Activated CD4-positive, alpha-beta T cell treated with anti-CD3 and anti-CD28 coated beads for 36 hours (primary cell): Measurements from ENCODE around the gene KIRREL3. TPM values are rescaled to one million over a fixed set of nuclear protein-coding genes. Genes with fewer than 3 reads are reported as not detected.

Experiments
- ATAC-seq: fragments of 200-7000 bp; cut with Tn5 transposase; one replicate; pipeline ENCODE4 v1.10.0; 2021; ENCODE audit warnings: mild to moderate bottlenecking, moderate library complexity
- CTCF ChIA-PET: fragments of 350-600 bp; sonication (Branson Sonifier 250); formaldehyde crosslinking; loops from one replicate; lab custom pipeline; 2021; ENCODE audit warnings: antibody characterized with exemption; lab: Charles Lee
- POLR2A ChIA-PET: fragments of 350-600 bp; sonication (Branson Sonifier 250); formaldehyde crosslinking; loops from one replicate; lab custom pipeline; 2021; ENCODE audit warnings: antibody characterized with exemption, inconsistent platforms; lab: Charles Lee
- DNase-seq: peaks from one replicate; pipeline ENCODE4 v3.0.0-alpha.2; 2020
- H3K27ac Mint-ChIP-seq: one replicate; pipeline ENCODE4 v1.8.0; 2021; ENCODE audit warnings: mixed read lengths
- H3K27me3 Mint-ChIP-seq: one replicate; pipeline ENCODE4 v1.8.0; 2021; ENCODE audit warnings: mixed read lengths
- H3K36me3 Mint-ChIP-seq: one replicate; pipeline ENCODE4 v1.8.0; 2021; ENCODE audit warnings: low read depth, mixed read lengths
- H3K4me1 Mint-ChIP-seq: one replicate; pipeline ENCODE4 v1.8.0; 2021; ENCODE audit warnings: mixed read lengths
- H3K4me3 Mint-ChIP-seq: one replicate; pipeline ENCODE4 v1.8.0; 2021; ENCODE audit warnings: mild to moderate bottlenecking, moderate library complexity, mixed read lengths
- H3K9me3 Mint-ChIP-seq: one replicate; pipeline ENCODE4 v1.8.0; 2021; ENCODE audit warnings: low read depth, mixed read lengths
- intact Hi-C, 2 experiments: fragments of 100-400 bp; cut with DNase I in 1 of 2; cut with micrococcal nuclease in 1 of 2; formaldehyde crosslinking; loops; one replicate each; pipeline versions ENCODE4 v1.14.2 to v1.15.1; 2022 to 2024; cut with DNase I, micrococcal nuclease
- total RNA-seq, 2 experiments: library from RNA; stranded (reverse); gene quantifications; one replicate each; pipeline ENCODE4 v1.2.3, GENCODE V29; 2021

Gene KIRREL3
- total RNA-seq, 2 experiments from 2014 or later: not detected

DNA sequence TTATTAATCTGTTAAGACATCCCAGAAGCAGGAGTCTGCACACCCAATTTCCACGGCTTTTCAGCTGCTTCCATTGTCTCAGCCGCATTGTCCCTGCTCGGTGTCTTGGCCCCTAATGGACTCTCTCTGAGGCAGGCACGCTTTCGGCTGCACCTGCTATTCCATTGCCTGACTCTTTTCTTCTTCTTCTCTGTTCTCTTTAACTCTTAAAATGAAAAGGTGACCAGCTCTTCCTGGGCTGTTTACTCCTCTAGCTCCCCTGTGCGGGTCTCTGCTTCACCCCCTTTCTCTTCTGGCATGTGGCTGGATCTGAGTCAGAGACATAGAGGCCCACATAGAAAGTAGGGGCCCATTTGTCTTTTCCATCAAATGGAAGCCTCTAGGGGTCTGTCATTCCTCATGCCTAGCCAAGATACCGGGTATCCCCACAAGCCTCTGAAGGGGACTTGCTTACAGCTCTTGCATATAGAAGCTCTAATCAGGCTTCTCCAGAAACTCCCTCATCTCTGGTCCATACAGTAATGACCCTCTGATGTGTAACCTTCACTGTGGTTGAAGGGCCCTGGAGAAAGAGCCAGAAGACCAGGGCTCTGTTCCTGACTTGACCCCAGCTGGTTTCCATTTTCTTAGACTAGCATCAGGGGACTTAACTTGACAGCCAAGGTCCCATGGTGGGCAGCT lies 401.2 kb downstream of the KIRREL3 start:
- no peak for DNase-seq
- H3K36me3 Mint-ChIP-seq: no peaks in the 10 kb centered on the region
- H3K27ac Mint-ChIP-seq: no peak overlapping the region
- H3K9me3 Mint-ChIP-seq: no peaks in the 10 kb centered on the region
- H3K27me3 Mint-ChIP-seq: peaks cover 14% of the 10 kb centered on the region
- ATAC-seq: no peak
- no peak overlapping the region for H3K4me3 Mint-ChIP-seq
- intact Hi-C loops: no loop called here
- POLR2A ChIA-PET: no interaction called here
- no peaks in the 10 kb centered on the region for H3K4me1 Mint-ChIP-seq
- CTCF ChIA-PET: interaction anchor here (0.7 kb wide), 1 partner anchor 46 kb away, joined by 3 read pairs; no protein-coding TSS in a partner anchor

DNA sequence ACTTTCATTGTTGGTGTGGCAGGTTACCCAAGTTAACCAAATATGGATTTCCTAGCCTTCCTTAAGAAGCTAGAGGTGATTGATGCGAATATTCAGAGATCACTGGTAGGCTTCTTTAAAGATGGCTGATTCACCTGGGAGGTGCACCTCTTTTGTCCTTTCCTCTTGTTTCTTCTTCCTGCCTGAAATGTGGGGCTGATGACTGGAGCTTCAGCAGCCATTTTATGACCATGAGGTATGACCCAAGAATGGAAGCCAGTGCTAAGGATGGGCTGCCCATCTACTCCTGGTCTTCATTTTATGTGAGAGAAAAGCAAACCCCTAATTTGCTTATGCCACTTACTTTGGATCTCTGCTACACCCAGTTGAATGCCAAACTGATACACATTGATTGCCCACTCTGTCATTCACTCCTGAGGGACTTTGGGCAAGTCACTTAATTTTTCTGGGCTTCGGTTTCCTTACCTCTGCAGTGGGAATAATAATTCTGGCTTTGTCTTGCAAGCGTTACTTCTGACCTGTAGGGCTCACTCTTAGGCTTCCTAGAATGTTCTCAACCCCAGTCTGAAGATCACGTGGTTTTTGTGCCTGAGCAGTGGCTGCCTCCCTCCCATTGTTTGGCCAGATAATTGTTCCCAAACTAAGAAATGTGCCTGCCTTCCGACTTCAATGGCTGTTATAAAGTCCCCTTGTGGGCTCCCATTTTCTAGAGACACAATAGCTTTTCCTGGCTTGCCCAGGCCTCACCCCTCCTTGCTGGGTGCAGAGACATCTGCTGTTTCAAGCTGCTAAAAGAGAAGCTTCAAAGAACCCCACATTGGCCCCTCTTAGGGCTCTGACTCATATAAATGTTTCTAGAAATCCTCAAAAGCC lies 402.0 kb downstream of the KIRREL3 start:
- Mint-ChIP-seq H3K9me3 (no peaks in the 10 kb centered on the region), H3K27ac (no peak overlapping the region), H3K4me3 (no peak overlapping the region), H3K27me3 (peaks cover 9% of the 10 kb centered on the region), H3K4me1 (no peaks in the 10 kb centered on the region), H3K36me3 (no peaks in the 10 kb centered on the region)
- ChIA-PET POLR2A (no interaction called here), CTCF (interaction anchor here (0.7 kb wide), 1 partner anchor 46 kb away, joined by 3 read pairs; no protein-coding TSS in a partner anchor)
- intact Hi-C loops: no loop called here
- ATAC-seq: no peak
- no peak for DNase-seq

DNA sequence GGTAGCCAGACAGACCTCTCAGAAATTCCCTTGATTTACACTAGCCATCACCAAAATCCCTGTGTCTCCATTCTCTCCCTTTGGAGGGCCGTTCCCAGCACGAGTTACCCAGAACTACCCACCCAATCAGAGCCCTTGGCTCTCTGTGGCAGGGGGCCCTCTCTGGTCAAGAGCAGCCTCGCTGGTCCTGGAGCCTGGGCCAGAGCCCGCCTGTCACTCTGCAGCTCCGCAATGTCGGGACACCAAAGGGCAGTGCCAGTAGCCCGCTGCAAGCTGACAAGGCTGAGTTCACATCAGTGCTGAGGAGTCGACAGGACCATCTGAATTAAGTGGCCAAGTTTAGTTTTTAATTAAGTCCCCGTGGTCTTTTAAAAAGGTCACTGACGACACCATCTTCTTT lies 403.5 kb downstream of the KIRREL3 start:
- H3K4me1 Mint-ChIP-seq: no peaks in the 10 kb centered on the region
- H3K27me3 Mint-ChIP-seq: peaks cover 7% of the 10 kb centered on the region
- H3K4me3 Mint-ChIP-seq: no peak overlapping the region
- intact Hi-C loops: no loop called here
- H3K9me3 Mint-ChIP-seq: no peaks in the 10 kb centered on the region
- ATAC-seq (no peak), DNase-seq (no peak)
- no peaks in the 10 kb centered on the region for H3K36me3 Mint-ChIP-seq
- ChIA-PET CTCF (interaction anchor here (0.6 kb wide), 1 partner anchor 353 kb away, joined by 4 read pairs; no protein-coding TSS in a partner anchor), POLR2A (no interaction called here)
- H3K27ac Mint-ChIP-seq: no peak overlapping the region

DNA sequence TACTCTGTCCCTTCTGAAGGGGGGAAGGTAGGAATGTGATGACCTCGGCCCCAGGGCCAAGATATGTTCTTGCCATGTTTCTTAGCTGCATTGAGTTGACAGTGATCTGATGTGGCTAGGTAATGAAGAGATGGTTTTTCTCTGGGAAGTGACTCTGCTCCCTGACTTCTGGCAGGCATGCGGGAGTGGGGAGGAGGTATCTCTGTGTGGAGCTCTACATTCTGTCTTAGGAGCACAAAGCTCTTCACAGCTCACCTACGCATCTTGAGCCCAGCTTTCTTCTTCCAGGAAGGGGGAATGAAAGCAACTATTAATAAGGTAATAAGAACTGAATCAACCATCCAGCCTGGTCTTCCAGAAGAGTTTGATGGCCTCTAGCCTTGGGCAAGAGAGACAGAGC lies 404.1 kb downstream of the KIRREL3 start:
- intact Hi-C loops: no loop called here
- Mint-ChIP-seq H3K27me3 (peaks cover 3% of the 10 kb centered on the region), H3K4me1 (no peaks in the 10 kb centered on the region), H3K4me3 (no peak overlapping the region), H3K9me3 (no peaks in the 10 kb centered on the region), H3K36me3 (no peaks in the 10 kb centered on the region), H3K27ac (no peak overlapping the region)
- ATAC-seq: no peak
- POLR2A ChIA-PET: no interaction called here
- no peak for DNase-seq
- CTCF ChIA-PET: interaction anchor here (0.6 kb wide), 1 partner anchor 352 kb away, joined by 4 read pairs; no protein-coding TSS in a partner anchor

DNA sequence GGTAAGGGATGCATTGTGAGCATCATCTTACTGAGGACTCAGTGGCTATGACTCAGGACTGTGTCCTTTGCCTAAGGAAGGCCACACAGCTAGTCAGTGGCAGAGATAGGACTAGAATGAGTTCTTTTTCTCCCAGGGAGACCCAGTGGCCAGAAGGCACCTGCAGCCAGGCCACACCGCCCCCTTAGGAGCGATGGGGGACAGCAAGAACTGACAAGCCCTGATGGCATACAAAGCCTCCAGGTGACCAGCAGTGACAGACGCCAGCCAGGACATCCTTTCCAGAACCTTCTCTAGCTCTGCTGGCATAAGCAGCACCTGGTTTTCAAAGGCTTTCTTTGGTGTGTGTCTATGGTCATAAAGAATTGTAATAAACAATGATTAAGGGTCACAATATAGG lies 405.0 kb downstream of the KIRREL3 start:
- Mint-ChIP-seq H3K9me3 (no peaks in the 10 kb centered on the region), H3K4me1 (no peaks in the 10 kb centered on the region), H3K36me3 (no peaks in the 10 kb centered on the region), H3K27me3 (no peaks in the 10 kb centered on the region), H3K4me3 (no peak overlapping the region), H3K27ac (no peak overlapping the region)
- ATAC-seq (no peak), DNase-seq (no peak)
- ChIA-PET CTCF (interaction anchor here (0.6 kb wide), 1 partner anchor 115 kb away, joined by 3 read pairs; no protein-coding TSS in a partner anchor), POLR2A (no interaction called here)
- intact Hi-C loops: no loop called here

DNA sequence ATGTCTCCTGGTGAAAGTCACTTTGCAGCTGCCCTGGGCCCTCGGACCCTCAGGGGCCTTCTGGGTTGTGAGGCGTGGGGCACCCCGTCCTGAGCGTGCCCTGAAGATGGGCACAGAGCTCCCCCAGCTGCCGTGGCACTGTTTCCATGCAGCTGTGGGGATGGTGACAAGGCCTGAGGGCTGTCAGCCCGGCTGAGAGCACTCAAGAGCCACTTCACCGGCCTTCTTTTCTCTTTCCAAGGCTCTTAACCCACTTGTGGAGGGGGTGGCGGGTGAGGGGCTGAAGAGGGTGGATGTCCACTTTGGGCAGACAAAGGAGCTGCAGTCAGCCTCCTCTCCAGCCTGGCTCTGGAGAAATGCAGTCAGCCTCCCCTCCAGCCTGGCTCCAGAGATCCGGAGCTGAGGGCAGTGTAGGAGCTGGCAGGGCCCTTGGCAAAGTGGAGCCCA lies 405.6 kb downstream of the KIRREL3 start:
- no peak overlapping the region for H3K27ac Mint-ChIP-seq
- no peak for DNase-seq
- no peak for ATAC-seq
- ChIA-PET POLR2A (no interaction called here), CTCF (interaction anchor here (0.6 to 0.7 kb wide), 2 partner anchors 70 to 114 kb away, joined by 3 read pairs; no protein-coding TSS in a partner anchor)
- H3K4me3 Mint-ChIP-seq: no peak overlapping the region
- H3K9me3 Mint-ChIP-seq: no peaks in the 10 kb centered on the region
- intact Hi-C loops: no loop called here
- H3K4me1 Mint-ChIP-seq: no peaks in the 10 kb centered on the region
- no peaks in the 10 kb centered on the region for H3K36me3 Mint-ChIP-seq
- H3K27me3 Mint-ChIP-seq: no peaks in the 10 kb centered on the region

DNA sequence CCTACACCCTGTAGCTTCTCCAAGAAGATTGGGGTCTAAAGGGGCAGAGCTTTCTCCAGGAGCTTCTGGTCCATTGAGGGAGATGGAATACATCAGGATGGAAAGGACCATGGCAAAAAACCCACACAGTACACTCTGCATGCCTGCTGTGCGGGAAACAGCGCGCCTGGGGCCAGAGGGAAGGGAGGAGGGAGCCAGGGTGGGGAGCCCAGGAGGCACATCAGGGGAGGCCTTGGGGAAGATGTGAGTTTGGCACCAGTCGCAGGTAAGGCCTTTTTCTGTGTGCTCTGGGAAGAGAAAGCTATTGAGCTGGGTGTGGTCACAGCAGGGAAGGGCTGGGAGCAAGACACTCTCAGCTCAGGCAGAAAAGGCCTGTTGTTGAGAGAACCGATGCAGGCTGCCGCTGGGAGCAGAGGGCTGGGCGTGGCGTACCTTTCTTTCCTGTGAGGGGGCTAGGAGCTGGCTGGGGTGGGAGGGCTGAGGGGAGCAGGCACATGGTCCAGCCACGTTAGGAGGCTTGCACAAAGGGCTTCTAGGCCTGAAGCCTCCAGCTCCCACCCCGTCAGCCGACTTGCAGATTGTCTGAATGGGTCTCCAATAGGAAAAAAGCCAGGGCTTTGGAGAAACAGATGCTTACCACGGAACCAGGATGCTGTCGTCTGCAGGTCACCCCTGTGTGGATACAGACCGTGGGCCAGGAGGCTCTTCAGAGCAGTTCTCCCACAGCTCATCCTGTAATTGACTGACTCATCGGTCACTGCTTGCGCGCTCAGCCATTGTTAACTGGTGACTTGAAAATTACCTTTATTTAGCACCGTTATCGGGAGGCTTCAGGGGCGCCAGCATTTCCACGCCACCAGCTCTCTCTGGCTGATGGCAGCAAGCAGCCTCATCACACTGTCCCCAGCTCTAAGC lies 407.8 kb downstream of the KIRREL3 start:
- ATAC-seq (no peak), DNase-seq (no peak)
- Mint-ChIP-seq H3K4me1 (no peaks in the 10 kb centered on the region), H3K27me3 (no peaks in the 10 kb centered on the region), H3K4me3 (no peak overlapping the region), H3K27ac (no peak overlapping the region), H3K9me3 (no peaks in the 10 kb centered on the region), H3K36me3 (no peaks in the 10 kb centered on the region)
- intact Hi-C loops: no loop called here
- CTCF ChIA-PET: no interaction called here
- POLR2A ChIA-PET: no interaction called here

DNA sequence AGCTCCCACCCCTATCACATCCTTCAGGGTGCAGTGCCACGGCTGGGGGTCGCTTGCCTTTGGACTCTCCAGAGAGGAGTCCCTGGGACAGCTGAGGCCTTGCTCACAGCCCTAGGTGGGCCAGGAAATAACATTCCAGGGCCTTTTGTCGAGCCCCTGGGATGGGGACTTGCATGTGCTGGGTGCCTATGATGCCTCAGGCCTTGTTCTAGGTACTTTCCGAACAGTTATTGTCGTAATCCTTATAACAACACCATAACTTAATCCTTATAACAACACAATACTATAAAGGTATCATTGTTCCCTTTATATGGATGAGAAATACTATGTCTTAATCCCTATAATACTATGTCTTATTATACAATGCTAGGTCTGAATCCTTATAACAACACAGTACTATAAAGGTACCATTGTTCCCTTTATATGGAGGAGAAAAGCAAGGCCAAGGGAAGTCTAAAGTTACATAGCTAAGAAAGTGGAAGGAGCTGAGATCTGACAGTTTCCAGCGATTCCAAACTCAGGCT lies 408.5 kb downstream of the KIRREL3 start:
- ChIA-PET POLR2A (no interaction called here), CTCF (interaction anchor here (1.0 kb wide), 1 partner anchor 107 kb away, joined by 4 read pairs; no protein-coding TSS in a partner anchor)
- ATAC-seq (no peak), DNase-seq (no peak)
- H3K9me3 Mint-ChIP-seq: no peaks in the 10 kb centered on the region
- H3K4me1 Mint-ChIP-seq: no peaks in the 10 kb centered on the region
- intact Hi-C loops: no loop called here
- H3K27me3 Mint-ChIP-seq: no peaks in the 10 kb centered on the region
- no peaks in the 10 kb centered on the region for H3K36me3 Mint-ChIP-seq
- H3K4me3 Mint-ChIP-seq: no peak overlapping the region
- no peak overlapping the region for H3K27ac Mint-ChIP-seq

DNA sequence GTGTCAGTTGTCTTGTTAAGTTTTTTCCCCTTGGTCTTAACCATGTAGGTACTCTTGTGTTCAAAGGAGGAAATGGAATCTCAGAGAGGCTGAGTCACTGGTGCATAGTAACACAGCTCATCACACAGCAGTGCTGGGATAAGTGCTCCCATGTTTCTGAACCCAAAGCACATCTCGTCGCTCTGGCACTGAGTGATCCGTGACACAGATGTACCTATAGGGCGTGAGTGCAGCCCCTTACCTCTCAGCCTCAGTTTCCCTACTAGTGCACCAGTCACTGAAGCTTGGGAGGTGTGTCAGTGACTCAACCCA lies 411.1 kb downstream of the KIRREL3 start:
- no peaks in the 10 kb centered on the region for H3K4me1 Mint-ChIP-seq
- no peaks in the 10 kb centered on the region for H3K27me3 Mint-ChIP-seq
- no peak overlapping the region for H3K4me3 Mint-ChIP-seq
- ChIA-PET CTCF (no interaction called here), POLR2A (no interaction called here)
- H3K9me3 Mint-ChIP-seq: no peaks in the 10 kb centered on the region
- H3K27ac Mint-ChIP-seq: no peak overlapping the region
- ATAC-seq (no peak), DNase-seq (no peak)
- no peaks in the 10 kb centered on the region for H3K36me3 Mint-ChIP-seq
- intact Hi-C loops: no loop called here

DNA sequence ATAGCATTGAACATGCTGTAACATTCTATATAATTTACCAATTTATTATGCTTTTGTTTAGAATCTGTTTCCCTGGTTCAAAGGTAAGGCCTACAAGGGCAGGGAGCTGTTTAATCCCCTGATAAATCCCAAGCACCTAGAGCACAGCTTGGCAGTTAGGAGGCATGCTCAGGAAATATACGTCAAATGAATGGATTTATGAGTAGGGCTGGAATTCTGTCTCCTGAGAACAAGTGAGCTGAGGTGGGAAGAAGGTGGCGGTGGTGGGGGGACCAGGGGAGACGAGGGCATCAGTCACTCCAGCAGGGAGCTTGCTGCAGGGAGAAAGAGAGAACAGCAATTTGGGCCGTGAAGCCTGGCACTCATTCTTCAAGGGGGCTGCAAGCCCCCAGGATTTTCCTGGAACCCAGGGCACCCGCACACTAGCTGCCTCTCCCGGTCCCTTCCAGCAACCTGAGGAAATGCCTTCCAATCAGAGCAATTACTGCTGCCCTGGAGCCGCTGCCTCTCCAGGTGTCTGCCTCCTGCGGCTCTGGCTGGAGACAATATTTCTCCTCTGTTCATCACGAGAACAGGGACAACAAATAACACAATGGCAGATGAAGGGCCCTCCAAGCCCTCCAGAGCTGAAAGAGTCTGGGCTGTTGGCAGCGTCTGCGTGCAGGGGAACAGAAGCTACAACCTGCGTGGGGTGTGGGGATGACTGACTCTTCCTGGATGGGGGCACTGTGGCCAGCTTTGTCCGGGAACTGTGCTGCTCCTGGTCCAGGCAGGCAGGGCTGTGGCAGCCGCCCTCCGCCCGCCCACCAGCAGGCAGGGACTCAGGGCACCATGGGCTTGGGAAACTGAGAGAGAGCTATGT lies 411.7 kb downstream of the KIRREL3 start:
- no peaks in the 10 kb centered on the region for H3K9me3 Mint-ChIP-seq
- DNase-seq (no peak), ATAC-seq (no peak)
- H3K4me1 Mint-ChIP-seq: no peaks in the 10 kb centered on the region
- POLR2A ChIA-PET: no interaction called here
- H3K4me3 Mint-ChIP-seq: no peak overlapping the region
- CTCF ChIA-PET: no interaction called here
- intact Hi-C loops: no loop called here
- no peaks in the 10 kb centered on the region for H3K36me3 Mint-ChIP-seq
- H3K27ac Mint-ChIP-seq: no peak overlapping the region
- no peaks in the 10 kb centered on the region for H3K27me3 Mint-ChIP-seq
